Medulla oblongata (tissue), 1 donor: ENCODE measurements around the gene SPDEF.

Source experiments
- DNase-seq: peaks from one replicate; pipeline ENCODE4 v3.0.0-alpha.2; 2015; ENCODE audit errors: extremely low spot score

The SPDEF gene

GRCh38 chr6:34556031-34556471 is at the start of gene SPDEF:
SPDEF (minus strand) TSS chr6:34556329; CDS start chr6:34544455, 11,874 bp downstream.
- DNase-seq = no peak

DNA sequence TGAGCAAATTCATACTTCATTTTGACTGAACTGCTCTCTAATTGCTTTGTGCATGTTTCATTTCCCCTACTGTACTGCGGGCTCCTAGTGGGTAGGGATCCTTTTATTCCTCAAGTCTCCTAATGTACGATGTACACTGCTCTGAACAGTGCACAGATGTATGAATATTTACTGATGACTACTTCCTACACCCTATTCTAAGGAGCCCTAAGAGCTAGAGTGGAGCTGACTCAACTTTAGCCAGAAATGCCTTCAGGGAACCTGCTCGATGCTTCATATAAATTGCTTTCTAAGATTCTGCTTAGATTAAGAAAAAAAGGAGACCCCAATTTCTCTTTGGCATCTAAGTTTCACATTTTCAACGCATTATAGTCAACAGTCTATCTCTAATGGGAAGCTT is 47.6 kb upstream of the SPDEF start:
- DNase-seq = no peak

GRCh38 chr6:34602318-34603111 is 46.4 kb upstream of the SPDEF start:
- DNase-seq = no peak

- DNase-seq = peak; percentile 63
Measured at GRCh38 chr6:34601706-34602105, 45.6 kb upstream of the SPDEF start.

- no peak for DNase-seq
Measured at GRCh38 chr6:34600796-34601195, 44.7 kb upstream of the SPDEF start.

DNA sequence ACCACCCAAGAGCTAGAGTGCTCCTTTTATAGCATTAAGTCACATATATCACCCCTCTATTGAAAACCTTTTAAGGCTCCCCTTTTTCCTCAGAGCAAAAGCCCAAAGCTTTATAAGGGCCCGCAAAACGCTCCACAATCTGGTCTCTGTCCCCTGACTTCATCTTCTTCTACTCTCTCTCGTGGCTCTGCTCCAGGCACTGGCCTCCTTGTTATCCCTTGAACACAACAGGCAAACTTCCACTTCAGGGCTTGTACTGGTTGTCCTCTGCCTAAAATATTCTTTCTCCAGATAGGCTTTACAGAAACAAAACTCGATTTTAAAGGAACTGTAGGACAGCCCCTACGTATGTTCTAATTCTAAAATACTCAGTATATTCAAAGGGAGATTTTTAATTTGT is 44.0 kb upstream of the SPDEF start:
- DNase-seq = peak; percentile 26

GRCh38 chr6:34598712-34599111 is 42.6 kb upstream of the SPDEF start:
- DNase-seq = peak; percentile 35

GRCh38 chr6:34597605-34598353 is 41.6 kb upstream of the SPDEF start:
- DNase-seq = no peak

- no peak for DNase-seq
Measured at GRCh38 chr6:34596798-34597197, 40.7 kb upstream of the SPDEF start.

DNA sequence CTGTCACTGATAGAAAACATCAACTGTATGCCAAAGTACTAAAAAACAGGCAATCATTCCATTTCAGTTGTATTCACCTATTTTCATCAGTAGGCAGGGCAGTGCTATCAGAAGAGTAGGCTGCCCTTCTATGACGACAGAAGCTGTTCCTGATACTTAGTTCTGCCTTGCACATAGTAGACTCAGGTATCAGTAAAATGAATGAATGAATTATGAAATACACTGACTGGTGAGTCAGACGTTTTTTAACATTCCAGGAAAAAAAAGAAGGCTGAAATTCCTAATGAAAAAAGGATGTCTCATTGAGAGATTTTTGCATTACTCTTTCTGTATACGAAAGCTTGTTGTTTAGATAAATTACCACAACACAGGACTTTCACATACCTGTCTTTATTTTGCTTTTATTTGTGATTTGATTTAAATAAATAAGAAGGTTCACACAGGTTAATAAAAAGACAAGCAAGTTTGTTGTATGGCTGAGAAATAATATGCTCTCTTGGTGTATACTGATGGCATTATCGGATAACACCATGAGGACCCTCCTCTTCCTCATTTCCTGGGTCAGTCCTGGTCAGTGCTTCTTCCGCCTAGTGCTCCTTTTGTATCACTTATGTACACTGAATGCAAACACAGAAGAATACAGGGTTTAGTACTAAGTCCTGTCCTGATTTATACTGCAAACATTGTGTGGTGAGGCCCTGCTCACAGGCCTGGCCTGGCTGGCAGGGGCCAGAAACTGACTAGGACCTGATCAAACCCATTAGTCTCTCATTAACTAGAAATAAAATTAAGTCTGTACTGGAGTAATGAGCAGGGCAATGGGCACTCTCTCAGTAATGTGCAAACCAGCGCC is 39.4 kb upstream of the SPDEF start:
- DNase-seq = no peak

GRCh38 chr6:34593701-34594100 is 37.6 kb upstream of the SPDEF start:
- DNase-seq = no peak

GRCh38 chr6:34592208-34592952 is 36.3 kb upstream of the SPDEF start:
- no peak for DNase-seq

DNA sequence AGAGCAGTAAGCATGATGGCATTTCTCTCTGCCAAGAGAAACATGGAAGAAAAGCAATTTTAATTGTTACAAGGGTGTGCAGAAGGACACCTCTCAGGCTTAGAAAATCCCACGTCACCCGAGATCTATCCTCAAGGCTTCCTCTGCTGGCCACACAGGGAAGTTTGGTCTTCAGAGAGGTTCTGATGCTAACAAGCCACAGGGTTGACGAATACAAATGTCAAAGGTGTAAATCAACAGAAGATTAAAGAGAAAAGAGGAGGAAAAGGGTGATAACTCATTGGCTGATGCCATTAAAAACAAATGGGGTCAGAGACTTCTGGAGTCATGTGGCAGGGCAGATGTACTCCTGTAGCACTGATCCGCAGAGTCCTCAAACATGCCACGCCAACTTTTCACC is 33.6 kb upstream of the SPDEF start:
- no peak for DNase-seq

DNA sequence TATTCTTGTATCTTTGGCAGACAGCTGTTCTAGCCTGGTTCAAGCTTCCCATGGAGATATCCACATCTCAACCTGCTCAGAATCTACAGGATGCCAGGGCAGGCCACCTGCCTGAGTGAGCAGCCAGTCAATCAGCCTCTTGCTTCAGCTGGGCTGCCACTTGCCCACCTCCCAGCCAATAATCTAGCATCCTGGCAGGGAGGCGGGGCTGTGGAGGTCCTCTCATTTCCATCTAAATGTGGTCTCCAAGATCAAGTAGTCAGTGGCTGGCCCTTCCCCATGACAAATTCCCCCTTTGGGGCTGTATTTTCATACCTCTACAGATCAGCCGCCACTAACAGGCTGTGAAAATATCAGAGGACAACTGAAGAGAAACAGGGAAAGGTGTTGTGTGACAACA is 33.0 kb upstream of the SPDEF start:
- no peak for DNase-seq

GRCh38 chr6:34587851-34588250 is 31.7 kb upstream of the SPDEF start:
- no peak for DNase-seq

GRCh38 chr6:34587325-34587724 is 31.2 kb upstream of the SPDEF start:
- no peak for DNase-seq

GRCh38 chr6:34586327-34587040 is 30.4 kb upstream of the SPDEF start:
- no peak for DNase-seq

DNA sequence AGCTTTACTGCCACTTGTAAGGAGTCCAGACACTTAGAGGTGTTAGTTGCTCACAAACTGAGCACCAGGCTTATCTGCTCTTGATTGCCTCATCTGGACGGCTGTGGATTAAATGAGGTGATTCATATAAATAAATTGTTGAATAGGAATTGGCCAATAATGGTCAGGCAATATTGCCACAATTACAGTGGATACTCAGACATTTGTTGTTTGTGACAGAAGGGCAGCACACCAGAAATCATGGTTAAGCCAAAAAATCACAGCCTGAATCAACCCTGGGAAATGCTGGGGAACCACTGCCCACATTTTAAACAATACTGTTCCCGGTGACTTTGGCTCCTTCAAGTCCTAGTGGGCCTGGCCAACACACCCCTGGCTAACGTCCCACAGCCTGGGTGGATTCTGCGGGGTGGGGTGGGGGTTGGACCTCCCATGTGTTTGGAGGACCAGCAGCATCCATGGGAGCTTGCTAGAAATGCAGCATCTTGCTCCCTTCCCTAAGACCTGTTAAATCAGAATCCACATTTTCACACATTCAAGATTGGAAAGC is 29.5 kb upstream of the SPDEF start:
- DNase-seq = peak; percentile 16

DNA sequence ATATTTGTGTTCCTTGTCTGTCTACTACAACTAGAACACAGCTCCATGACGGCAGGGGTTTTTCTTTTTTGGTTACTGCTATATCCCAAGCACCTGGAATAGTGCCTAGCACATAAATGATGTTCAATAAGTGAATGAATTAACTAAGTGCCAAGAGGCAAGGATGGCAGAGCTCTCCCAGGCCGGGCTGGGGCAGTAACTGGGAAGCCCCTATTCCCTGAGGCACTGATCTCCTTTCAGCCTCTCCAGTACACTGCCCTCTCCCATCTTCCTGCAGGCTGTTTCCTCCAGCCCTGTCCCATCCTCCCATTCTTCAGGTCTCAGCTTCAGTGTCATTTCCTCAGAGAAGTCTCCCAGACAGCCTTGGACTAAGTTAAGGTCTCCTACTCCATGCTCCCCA is 29.0 kb upstream of the SPDEF start:
- no peak for DNase-seq

GRCh38 chr6:34584694-34585093 is 28.6 kb upstream of the SPDEF start:
- no peak for DNase-seq
